WTC11 (cell line): Measurements from ENCODE around the gene MPHOSPH10.

Experiments used
- ATF3 ChIP-seq: sonication (generic); formaldehyde crosslinking; conservative IDR thresholded peaks from 2 replicates; pipeline ENCODE4 v1.8.1; 2022; ENCODE audit warnings: mild to moderate bottlenecking, missing genetic modification reagents
- CREM ChIP-seq: sonication (generic); formaldehyde crosslinking; IDR thresholded peaks from 2 replicates; pipeline ENCODE4 v1.8.1; 2022; ENCODE audit warnings: mild to moderate bottlenecking, missing genetic modification reagents, moderate library complexity
- CTCF ChIP-seq: fragments of 200-600 bp; IDR thresholded peaks from 2 replicates; pipeline ENCODE4 v1.8.0; 2022; ENCODE audit warnings: antibody characterized with exemption
- ELF4 ChIP-seq: sonication (generic); formaldehyde crosslinking; IDR thresholded peaks from 2 replicates; pipeline ENCODE4 v1.8.1; 2022; ENCODE audit warnings: low read depth, mild to moderate bottlenecking, moderate library complexity, missing genetic modification reagents
- FOXP1 ChIP-seq: sonication (generic); formaldehyde crosslinking; IDR thresholded peaks from 2 replicates; pipeline ENCODE4 v1.8.0; 2022; ENCODE audit warnings: missing genetic modification reagents, mild to moderate bottlenecking, moderate library complexity, borderline replicate concordance
- PREB ChIP-seq: sonication (generic); formaldehyde crosslinking; IDR thresholded peaks from 2 replicates; pipeline ENCODE4 v1.8.1; 2022; ENCODE audit warnings: mild to moderate bottlenecking, missing genetic modification reagents, moderate library complexity, borderline replicate concordance
- STAT6 ChIP-seq: sonication (generic); formaldehyde crosslinking; conservative IDR thresholded peaks from 2 replicates; pipeline ENCODE4 v1.8.1; 2023; ENCODE audit warnings: mild to moderate bottlenecking, low read depth, missing genetic modification reagents, moderate library complexity

GRCh38 chr2:71153585-71154224 lies 23.3 kb downstream of the MPHOSPH10 start:
- TF ChIP-seq CREM (CRISPR knock-in tag) (no peak), ELF4 (CRISPR knock-in tag) (no peak), CTCF (no peak), ATF3 (CRISPR knock-in tag) (no peak), PREB (CRISPR knock-in tag) (no peak), STAT6 (no peak), FOXP1 (CRISPR knock-in tag) (no peak)
